K562 (cell line): ENCODE measurements around the gene RNPEPL1. TPM values are rescaled to one million over a fixed set of nuclear protein-coding genes. Genes with fewer than 3 reads are reported as not detected.

Source experiments
- ATAC-seq: fragments of 200-7000 bp; cut with Tn5 transposase; 3 replicates; pipeline ENCODE4 v1.9.1; 2020; ENCODE audit warnings: moderate library complexity
- BruUV-seq: library from RNA; stranded (reverse); fragments of 400-500 nt; replicated peaks from 2 replicates; lab custom pipeline; 2021; lab: Mats Ljungman, UMichigan
- CTCF ChIA-PET: fragments of 300-600 bp; formaldehyde crosslinking; extraction: SDS; loops from one replicate; lab custom pipeline; 2021; ENCODE audit warnings: low intra/inter-chr PET ratio; lab: Yijun Ruan, JAX
- POLR2A ChIA-PET: fragments of 300-600, 350-650 bp; sonication (Branson Sonifier 250); formaldehyde crosslinking; extraction: SDS; loops from one replicate; lab custom pipeline; 2021; ENCODE audit warnings: antibody characterized with exemption, inconsistent platforms; lab: Yijun Ruan, JAX
- DNase-seq, 4 experiments: peaks; one replicate each; pipeline versions ENCODE4 v3.0.0 to v3.0.0-alpha.2; 2011 to 2018; ENCODE audit warnings: low spot score in 3 of 4, mixed read lengths in 3 of 4; ENCODE audit errors: extremely low read depth in 1 of 4
- FAIRE-seq: peaks from 2 replicates; lab custom pipeline; 2011; peaks lifted over from hg19 to GRCh38; lab: Jason Lieb, UNC
- H2AFZ ChIP-seq: 2 replicates; pipeline ENCODE4 v1.6.0; 2011; ENCODE audit warnings: low read depth, low read length, control low read depth, inconsistent platforms
- H3K27ac ChIP-seq: fragments of 200-600 bp; 3 replicates; pipeline ENCODE4 v1.8.0; 2011; ENCODE audit warnings: low read depth, mild to moderate bottlenecking, control low read depth, inconsistent platforms, low read length, moderate library complexity, mixed read lengths; ENCODE audit errors: extremely low read depth
- H3K27me3 ChIP-seq, 2 experiments: fragments of 300-600 bp in 1 of 2; 2 replicates in 1 of 2; 3 replicates in 1 of 2; pipeline versions ENCODE4 v1.6.0 to v1.8.0; 2011; ENCODE audit warnings: inconsistent platforms in 2 of 2, low read length in 2 of 2, mild to moderate bottlenecking in 1 of 2, mixed read lengths in 1 of 2, moderate library complexity in 1 of 2; ENCODE audit not compliant: control insufficient read depth in 2 of 2, insufficient read depth in 2 of 2
- H3K36me3 ChIP-seq: fragments of 300-600 bp; 3 replicates; pipeline ENCODE4 v1.8.0; 2011; ENCODE audit warnings: mild to moderate bottlenecking, low read length, inconsistent platforms; ENCODE audit not compliant: control insufficient read depth, insufficient read depth
- H3K4me1 ChIP-seq, 2 experiments: fragments of 200-600 bp in 1 of 2; replicated peaks in 1 of 2; 2 replicates in 1 of 2; 3 replicates in 1 of 2; pipeline versions ENCODE4 v1.5.1 to v1.8.0; 2011; ENCODE audit warnings: inconsistent platforms in 2 of 2, low read length in 2 of 2, mild to moderate bottlenecking in 1 of 2, mixed read lengths in 1 of 2, moderate library complexity in 1 of 2; ENCODE audit not compliant: control insufficient read depth in 2 of 2, insufficient read depth in 2 of 2
- H3K4me2 ChIP-seq: 2 replicates; pipeline ENCODE4 v1.6.1; 2011; ENCODE audit warnings: low read length, control low read depth, inconsistent platforms, mixed read lengths; ENCODE audit not compliant: insufficient read depth
- H3K4me3 ChIP-seq: fragments of 200-600 bp; sonication (generic), shearing (Covaris generic); 2 replicates; pipeline ENCODE4 v1.5.1; 2016; ENCODE audit warnings: control low read depth, inconsistent platforms
- H3K79me2 ChIP-seq: fragments of 200-600 bp; 3 replicates; pipeline ENCODE4 v1.8.0; 2011; ENCODE audit warnings: low read length, inconsistent platforms; ENCODE audit not compliant: control insufficient read depth, insufficient read depth
- H3K9ac ChIP-seq, 2 experiments: 2 replicates each; pipeline versions ENCODE4 v1.6.0 to v1.6.1; 2011; ENCODE audit warnings: low read depth in 2 of 2, low read length in 2 of 2, control low read depth in 1 of 2, inconsistent platforms in 1 of 2, mild to moderate bottlenecking in 1 of 2, mixed read lengths in 1 of 2; ENCODE audit not compliant: insufficient read depth in 1 of 2
- H3K9me1 ChIP-seq: one replicate; pipeline ENCODE4 v1.6.0; 2011; ENCODE audit warnings: inconsistent platforms, mild to moderate bottlenecking, low read length, moderate library complexity; ENCODE audit not compliant: control insufficient read depth, insufficient read depth
- H3K9me3 ChIP-seq: replicated peaks from 2 replicates; pipeline ENCODE4 v1.5.1; 2011; ENCODE audit warnings: low read depth, low read length, inconsistent platforms; ENCODE audit not compliant: control insufficient read depth, insufficient read depth
- H4K20me1 ChIP-seq: replicated peaks from 2 replicates; pipeline ENCODE4 v1.6.1; 2011; ENCODE audit warnings: low read length, inconsistent platforms, mixed read lengths; ENCODE audit not compliant: control insufficient read depth, insufficient read depth
- CHD2 ChIP-seq: IDR thresholded peaks from 2 replicates; pipeline ENCODE4 v1.6.1; 2011; ENCODE audit warnings: low read depth, low read length
- FOXA1 ChIP-seq: fragments of 450-650 bp; IDR thresholded peaks from 2 replicates; pipeline ENCODE4 v1.6.1; 2016; ENCODE audit warnings: mild to moderate bottlenecking, borderline replicate concordance
- GTF2F1 ChIP-seq: IDR thresholded peaks from 2 replicates; pipeline ENCODE4 v1.6.1; 2011; ENCODE audit warnings: low read depth, low read length, improper control_type of control experiment
- NONO ChIP-seq, 2 experiments: fragments of 200-400 bp in 1 of 2; fragments of 450-650 bp in 1 of 2; formaldehyde crosslinking in 1 of 2; IDR thresholded peaks; 2 replicates each; pipeline ENCODE4 v1.6.1; 2017; ENCODE audit warnings: low read depth in 2 of 2, mild to moderate bottlenecking in 2 of 2, moderate library complexity in 2 of 2, low read length in 1 of 2
- SMAD3 ChIP-seq: fragments of 450-650 bp; formaldehyde crosslinking; conservative IDR thresholded peaks from 2 replicates; pipeline ENCODE4 v1.4.0; 2020; ENCODE audit warnings: mild to moderate bottlenecking
- ZNF436 ChIP-seq: fragments of 250-450, 450-650 bp; sonication (Bioruptor Pico); formaldehyde crosslinking; IDR thresholded peaks from 2 replicates; pipeline ENCODE4 v1.7.0; 2020; ENCODE audit warnings: mild to moderate bottlenecking
- ZNF507 ChIP-seq: conservative IDR thresholded peaks from 2 replicates; pipeline ENCODE4 v1.6.1; 2017; ENCODE audit warnings: missing genetic modification characterization, missing compliant biosample characterization
- ZNF584 ChIP-seq: fragments of 200-800 bp; sonication (Bioruptor generic); IDR thresholded peaks from 2 replicates; pipeline ENCODE4 v1.6.1; 2016; ENCODE audit warnings: low read depth, mild to moderate bottlenecking, missing genetic modification characterization, missing compliant biosample characterization
- WGBS: fragments of 100-300 bp; shearing (Covaris generic); methylation state at CpG from one replicate; pipeline ENCODE4 v1.1.6; 2016; ENCODE audit warnings: low coverage, mixed read lengths; ENCODE audit not compliant: insufficient coverage; ENCODE audit errors: missing lambda C conversion rate; 5-methylcytosine and 5-hydroxymethylcytosine counted together
- in situ Hi-C: fragments of 300-500 bp; cut with MboI; formaldehyde crosslinking; loops from 4 replicates; pipeline ENCODE4 v1.15.0; 2018; ENCODE audit warnings: inconsistent platforms, mixed read lengths
- intact Hi-C: fragments of 100-400 bp; cut with micrococcal nuclease; formaldehyde crosslinking; loops from 2 replicates; pipeline ENCODE4 v1.14.2; 2022
- polyA plus RNA-seq, 8 experiments: library from polyadenylated mRNA; depleted of rRNA in 4 of 8; stranded (reverse) in 5 of 8; unstranded in 3 of 8; fragments of >200 nt; fragmentation: Nextera tagmentation in 2 of 8; fragmentation: Illumina TruSeq in 1 of 8; extraction: Ambion mirVana in 2 of 8; extraction: Trizol in 1 of 8; gene quantifications; 2 replicates each; pipeline versions ENCODE4 v1.2.1 to v1.2.3, GENCODE V29; 2011 to 2014; ENCODE audit warnings: inconsistent platforms in 1 of 8, missing spikeins in 1 of 8
- total RNA-seq, 7 experiments: library from RNA; depleted of rRNA in 6 of 7; stranded (reverse); fragments of >200 nt in 6 of 7; fragmentation: Illumina TruSeq in 2 of 7; extraction: Trizol in 2 of 7; gene quantifications; 2 replicates each; pipeline versions ENCODE4 v1.2.1 to v1.2.3, GENCODE V29; 2011 to 2021; ENCODE audit warnings: low replicate concordance in 1 of 7
- TF ChIP-seq, protein P1 (sequence below): fragments of 450-650 bp; formaldehyde crosslinking; IDR thresholded peaks from 2 replicates; pipeline ENCODE4 v1.4.0; 2020; ENCODE audit warnings: mild to moderate bottlenecking, moderate library complexity

The RNPEPL1 gene
- total and polyA plus RNA-seq, 9 of the 15 experiments (the other 6 are each of a cell fraction or from before 2014, with no cell fraction given), result 0.07 to 38.7 (median 5.6) TPM

DNA sequence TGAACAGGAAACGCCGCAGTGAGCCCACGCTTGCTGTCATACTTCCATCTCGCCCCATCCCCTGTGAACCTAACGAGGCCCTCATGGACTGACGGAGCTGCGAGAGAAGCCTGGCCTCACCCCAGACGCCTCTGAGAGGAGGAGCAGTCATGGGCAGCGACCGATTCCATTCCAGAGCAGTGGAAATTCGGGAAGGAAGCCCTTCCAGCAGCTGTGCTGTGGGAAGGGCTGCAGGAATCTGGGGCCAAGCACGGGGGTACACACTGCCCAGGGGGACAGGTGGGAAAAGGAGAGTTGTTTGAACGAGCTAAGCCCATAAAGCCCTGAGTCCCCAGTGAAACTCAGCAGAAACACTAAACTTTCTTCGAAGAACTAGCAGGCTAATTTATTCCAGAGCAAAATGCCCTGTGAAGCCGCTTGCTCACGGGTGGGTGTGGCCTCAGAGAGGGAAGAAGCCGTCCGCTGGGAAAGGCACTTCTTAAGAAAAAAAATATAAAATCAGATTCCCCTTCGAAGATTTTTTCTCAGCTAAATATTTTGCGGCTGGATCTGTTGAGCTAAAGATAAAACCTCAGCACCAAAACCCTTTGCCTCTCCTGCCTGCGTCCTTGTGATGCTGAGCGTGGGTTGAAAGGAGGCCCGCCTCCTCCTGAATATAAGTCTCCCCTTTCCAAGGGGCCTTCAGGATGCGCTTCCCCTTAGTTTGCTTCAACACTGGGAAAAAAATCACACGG lies 48.7 kb upstream of the RNPEPL1 start:
- BruUV-seq, result no TSS peak
- ChIA-PET POLR2A (no interaction called here), CTCF (no interaction called here)
- no peaks in the 10 kb centered on the region for H3K79me2 ChIP-seq
- no peak overlapping the region for H3K4me2 ChIP-seq
- H3K4me3 ChIP-seq, result no peak overlapping the region
- no peak overlapping the region for H3K27ac ChIP-seq
- no peaks in the 10 kb centered on the region for H4K20me1 ChIP-seq
- H3K9me3 ChIP-seq, result 0 out of 2 replicates have a peak, but pooled peaks cover 4% of the 10 kb centered on the region
- H3K36me3 ChIP-seq, result peaks cover 25% of the 10 kb centered on the region; the same call in 1 of the 3 replicates
- H3K9me1 ChIP-seq, result no peaks in the 10 kb centered on the region
- FAIRE-seq, result no peak
- no peak for TF ChIP-seq ZNF436
- TF ChIP-seq, protein P1, sequence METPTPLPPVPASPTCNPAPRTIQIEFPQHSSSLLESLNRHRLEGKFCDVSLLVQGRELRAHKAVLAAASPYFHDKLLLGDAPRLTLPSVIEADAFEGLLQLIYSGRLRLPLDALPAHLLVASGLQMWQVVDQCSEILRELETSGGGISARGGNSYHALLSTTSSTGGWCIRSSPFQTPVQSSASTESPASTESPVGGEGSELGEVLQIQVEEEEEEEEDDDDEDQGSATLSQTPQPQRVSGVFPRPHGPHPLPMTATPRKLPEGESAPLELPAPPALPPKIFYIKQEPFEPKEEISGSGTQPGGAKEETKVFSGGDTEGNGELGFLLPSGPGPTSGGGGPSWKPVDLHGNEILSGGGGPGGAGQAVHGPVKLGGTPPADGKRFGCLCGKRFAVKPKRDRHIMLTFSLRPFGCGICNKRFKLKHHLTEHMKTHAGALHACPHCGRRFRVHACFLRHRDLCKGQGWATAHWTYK (CRISPR knock-in tag), result no peak
- TF ChIP-seq CHD2, result no peak
- TF ChIP-seq SMAD3 (CRISPR knock-in tag), result no peak
- TF ChIP-seq NONO (IDR thresholded peaks at IDR 0.05; ENCODE audit: low read depth in 2 of 2, low read length in 1 of 2), result no peak
- TF ChIP-seq GTF2F1, result no peak
- TF ChIP-seq ZNF584 (CRISPR knock-in tag), result no peak
- no peak for TF ChIP-seq FOXA1
- no peak for TF ChIP-seq ZNF507 (tag)
- WGBS, result 94% methylated on average over 16 of the region's 25 CpGs
- H3K4me1 ChIP-seq, result no peaks in the 10 kb centered on the region
- ATAC-seq, result no peak
- no peak for DNase-seq
- H3K27me3 ChIP-seq, result no peaks in the 10 kb centered on the region
- H2AFZ ChIP-seq, result no peak overlapping the region
- in situ Hi-C loops (no loop called here), intact Hi-C loops (loop anchor here (10.0 kb wide), 2 partner anchors 45 to 185 kb away; partner anchors contain the start of genes DUSP28 and RNPEPL1)
- H3K9ac ChIP-seq, result no peak overlapping the region
